Measurements from ENCODE around the gene KDELR3. TPM values are rescaled to one million over a fixed set of nuclear protein-coding genes. Genes with fewer than 3 reads are reported as not detected.

The KDELR3 gene
- polyA plus RNA-seq, 3 donors = not detected

DNA sequence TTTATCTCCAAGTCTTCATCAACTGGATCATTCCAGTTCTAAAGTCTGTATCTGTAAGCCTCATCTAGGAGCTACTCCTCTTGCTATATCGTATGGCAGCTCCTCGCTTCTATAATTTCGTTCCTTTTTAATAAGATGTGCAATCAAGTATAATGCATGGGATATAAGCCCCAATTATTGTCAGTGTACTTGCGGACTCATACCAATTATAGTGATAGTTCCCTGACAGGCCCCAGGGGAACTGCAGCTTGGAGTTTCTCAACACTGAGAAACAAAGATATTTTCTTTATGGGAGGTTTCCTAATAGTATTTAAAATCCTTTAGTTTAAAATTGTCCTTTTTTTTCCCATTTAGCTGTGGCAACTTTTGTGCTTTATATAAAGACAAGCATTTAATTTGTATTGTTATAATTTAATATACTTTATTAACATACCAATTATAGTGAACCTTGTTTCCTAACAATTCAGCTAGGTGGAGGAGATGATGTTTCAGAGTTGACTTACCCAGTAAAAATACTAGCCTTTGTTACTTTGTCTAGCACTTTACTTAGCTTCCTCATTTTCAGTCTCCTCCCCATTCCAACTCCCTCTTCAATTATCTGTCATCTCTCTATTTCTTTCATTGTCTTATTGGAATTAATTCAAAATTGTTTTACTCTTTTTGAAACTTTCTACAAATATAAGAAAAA is 63.5 kb downstream of the KDELR3 start:
- peaks cover 47 to 83% (median 81%) of the 10 kb centered on the region in 3 donors for H3K27me3 Mint-ChIP-seq (ENCODE audit: low read depth in 3 of 3)

More for the DNA sequence above, 63.5 kb downstream of the KDELR3 start:
- Mint-ChIP-seq H3K36me3 (peaks cover 0 to 1% of the 10 kb centered on the region in 2 donors), H3K4me3 (peak overlapping the region in 1 of 2 donors; percentile 78), H3K9me3 (peaks cover 0 to 3% (median 0%) of the 10 kb centered on the region in 7 donors), H3K27ac (peak overlapping the region in 5 of 7 donors; percentile 1 to 70 (median 26)), H3K4me1 (peaks cover 5% of the 10 kb centered on the region)
- DNase-seq = peak in 1 of 3 donors; percentile 27
- Histone ChIP-seq H3K4me1 (ENCODE audit: control insufficient read depth in 1 of 2, insufficient read depth in 2 of 2, low read length in 2 of 2) (peaks cover 10 to 14% of the 10 kb centered on the region in 2 donors), H3K79me2 (ENCODE audit: insufficient read depth, low read length) (no peaks in the 10 kb centered on the region), H2AFZ (ENCODE audit: insufficient read depth, low read depth, low read length, poor library complexity, severe bottlenecking) (no peak overlapping the region), H3K9me3 (replicated peaks in 1 of 2; ENCODE audit: control insufficient read depth in 1 of 2, insufficient read depth in 1 of 2, low read length in 2 of 2) (no peaks in the 10 kb centered on the region), H3K4me2 (replicated peaks; ENCODE audit: extremely low read depth, low read length, poor library complexity, severe bottlenecking) (peak overlapping the region; percentile 52), H3K36me3 (replicated peaks in 1 of 2; ENCODE audit: control insufficient read depth in 1 of 2, insufficient read depth in 2 of 2, low read length in 2 of 2) (no peaks in the 10 kb centered on the region), H3K9ac (ENCODE audit: insufficient read depth, low read length, poor library complexity, severe bottlenecking) (no peak overlapping the region), H3K27ac (ENCODE audit: low read depth in 1 of 2, low read length in 2 of 2) (no peak overlapping the region), H3K4me3 (replicated peaks in 1 of 3; ENCODE audit: low read depth in 2 of 3, low read length in 3 of 3) (peak overlapping the region in 1 of 3 experiments; percentile 29), H3K27me3 (ENCODE audit: control insufficient read depth in 2 of 2, insufficient read depth in 2 of 2, low read length in 2 of 2) (peaks cover 31 to 68% of the 10 kb centered on the region in 2 donors), H4K20me1 (ENCODE audit: insufficient read depth, low read length) (no peaks in the 10 kb centered on the region)
- intact Hi-C loops (cut with micrococcal nuclease) = no loop called here
- TF ChIP-seq, protein P1, sequence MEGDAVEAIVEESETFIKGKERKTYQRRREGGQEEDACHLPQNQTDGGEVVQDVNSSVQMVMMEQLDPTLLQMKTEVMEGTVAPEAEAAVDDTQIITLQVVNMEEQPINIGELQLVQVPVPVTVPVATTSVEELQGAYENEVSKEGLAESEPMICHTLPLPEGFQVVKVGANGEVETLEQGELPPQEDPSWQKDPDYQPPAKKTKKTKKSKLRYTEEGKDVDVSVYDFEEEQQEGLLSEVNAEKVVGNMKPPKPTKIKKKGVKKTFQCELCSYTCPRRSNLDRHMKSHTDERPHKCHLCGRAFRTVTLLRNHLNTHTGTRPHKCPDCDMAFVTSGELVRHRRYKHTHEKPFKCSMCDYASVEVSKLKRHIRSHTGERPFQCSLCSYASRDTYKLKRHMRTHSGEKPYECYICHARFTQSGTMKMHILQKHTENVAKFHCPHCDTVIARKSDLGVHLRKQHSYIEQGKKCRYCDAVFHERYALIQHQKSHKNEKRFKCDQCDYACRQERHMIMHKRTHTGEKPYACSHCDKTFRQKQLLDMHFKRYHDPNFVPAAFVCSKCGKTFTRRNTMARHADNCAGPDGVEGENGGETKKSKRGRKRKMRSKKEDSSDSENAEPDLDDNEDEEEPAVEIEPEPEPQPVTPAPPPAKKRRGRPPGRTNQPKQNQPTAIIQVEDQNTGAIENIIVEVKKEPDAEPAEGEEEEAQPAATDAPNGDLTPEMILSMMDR (IDR thresholded peaks at IDR 0.05) = no peak
- WGBS (ENCODE audit: insufficient coverage) = no CpG with 5 or more reads among the region's 4 CpGs

Other genes starting within 250 kb of the KDELR3 start
- gene TMEM184B, start 195.1 kb upstream of the KDELR3 start, polyA plus RNA-seq = 10 to 100 TPM in 2 of 3 donors, 1 to 10 TPM in 1; 7.4 to 17.7 (median 10.6) TPM
- gene CSNK1E, start 150.7 kb upstream of the KDELR3 start, polyA plus RNA-seq = 10 to 100 TPM in 1 of 3 donors, 1 to 10 TPM in 2; 1.9 to 44.7 (median 3.1) TPM
- not detected for gene KCNJ4, start 12.9 kb upstream of the KDELR3 start, polyA plus RNA-seq
- gene DDX17, start 38.2 kb downstream of the KDELR3 start, polyA plus RNA-seq = 100 to 1,000 TPM in 1 of 3 donors, 10 to 100 TPM in 2; 31.4 to 434 (median 36.3) TPM
- not detected for gene DMC1, start 102.1 kb downstream of the KDELR3 start, polyA plus RNA-seq
- not detected for gene FAM227A, start 188.3 kb downstream of the KDELR3 start, polyA plus RNA-seq
- gene CBY1, start 188.5 kb downstream of the KDELR3 start, polyA plus RNA-seq = 1 to 10 TPM; 1.1 to 4.1 (median 1.7) TPM
- gene TOMM22, start 213.9 kb downstream of the KDELR3 start, polyA plus RNA-seq = 10 to 100 TPM; 31.9 to 71.4 (median 58.0) TPM
- gene JOSD1, start 232.8 kb downstream of the KDELR3 start, polyA plus RNA-seq = 10 to 100 TPM in 1 of 3 donors, 1 to 10 TPM in 2; 7.1 to 83.5 (median 7.2) TPM
- 10 to 100 TPM in 2 of 3 donors, 1 to 10 TPM in 1; 6.7 to 41.4 (median 12.7) TPM for gene GTPBP1, start 237.8 kb downstream of the KDELR3 start, polyA plus RNA-seq